ENCODE results near the gene VRK1. TPM values are rescaled to one million over a fixed set of nuclear protein-coding genes. Genes with fewer than 3 reads are reported as not detected.

VRK1 gene
- total and polyA plus RNA-seq, 10 of the 15 experiments (the other 5 are each of a cell fraction or from before 2014, with no cell fraction given) = 50.9 to 137 (median 84.7) TPM

- TF ChIP-seq ZNF592 (IDR thresholded peaks at IDR 0.05) = no peak
- no peak for TF ChIP-seq SKIL (IDR thresholded peaks at IDR 0.05; ENCODE audit: low read depth, poor library complexity, severe bottlenecking)
Observed at GRCh38 chr14:96874127-96874526, 76.9 kb downstream of the VRK1 start (continued).

- no peak overlapping the region for H2AFZ ChIP-seq (ENCODE audit: control insufficient read depth, low read depth, low read length)
- BruUV-seq (replicated peaks) = no TSS peak
- in situ Hi-C loops (cut with MboI) = no loop called here
- no peak overlapping the region for H3K4me3 ChIP-seq
- H4K20me1 ChIP-seq (ENCODE audit: control insufficient read depth, insufficient read depth) = no peaks in the 10 kb centered on the region
- no peaks in the 10 kb centered on the region for H3K27me3 ChIP-seq (replicated peaks in 1 of 2; ENCODE audit: control insufficient read depth in 2 of 2, insufficient read depth in 2 of 2, low read length in 1 of 2)
- SMC1A ChIA-PET (ENCODE audit: uncharacterized antibody, unreplicated experiment) = interaction anchor here (0.6 to 1.2 kb wide), 5 partner anchors 19 to 1266 kb away, joined by 3 read pairs; no protein-coding TSS in a partner anchor
- TF ChIP-seq RUNX3 (IDR thresholded peaks at IDR 0.05; ENCODE audit: low read length) = no peak
- H3K79me2 ChIP-seq (ENCODE audit: control insufficient read depth, insufficient read depth, low read length) = no peaks in the 10 kb centered on the region
- no peak overlapping the region for H3K4me2 ChIP-seq (ENCODE audit: control insufficient read depth, insufficient read depth)
- H3K4me1 ChIP-seq (ENCODE audit: control insufficient read depth, insufficient read depth, low read length) = 0 out of 2 replicates have a peak, but pooled peaks cover 5% of the 10 kb centered on the region
- DNase-seq (ENCODE audit: low read depth, low spot score) (no peak), FAIRE-seq (no peak), ATAC-seq (no peak)
- POLR2A ChIA-PET = interaction anchor here (0.7 kb wide), 1 partner anchor 17 kb away, joined by 3 read pairs; no protein-coding TSS in a partner anchor
- no peak overlapping the region for H3K27ac ChIP-seq (ENCODE audit: control insufficient read depth, insufficient read depth)
- intact Hi-C loops (cut with micrococcal nuclease; ENCODE audit: unreplicated experiment) = no loop called here
- no peak overlapping the region for H3K9ac ChIP-seq (ENCODE audit: control insufficient read depth, insufficient read depth, low read length)
- RAD21 ChIA-PET (ENCODE audit: unreplicated experiment) = interaction anchor here (1.8 kb wide), 1 partner anchor 24 kb away, joined by 5 read pairs; no protein-coding TSS in a partner anchor
- CTCF ChIA-PET = no interaction called here
- no peaks in the 10 kb centered on the region for H3K9me3 ChIP-seq (replicated peaks; ENCODE audit: control insufficient read depth, insufficient read depth, low read length)
- peaks cover 0 to 4% of the 10 kb centered on the region in 2 experiments; a peak in 1 of 4 replicates for H3K36me3 ChIP-seq (ENCODE audit: control insufficient read depth in 2 of 2, insufficient read depth in 2 of 2, low read length in 1 of 2)
Observed at GRCh38 chr14:96876747-96877146, 79.6 kb downstream of the VRK1 start.

All from GM12878 (cell line).